ENCODE results near the gene C3orf22.

C3orf22 gene

DNA sequence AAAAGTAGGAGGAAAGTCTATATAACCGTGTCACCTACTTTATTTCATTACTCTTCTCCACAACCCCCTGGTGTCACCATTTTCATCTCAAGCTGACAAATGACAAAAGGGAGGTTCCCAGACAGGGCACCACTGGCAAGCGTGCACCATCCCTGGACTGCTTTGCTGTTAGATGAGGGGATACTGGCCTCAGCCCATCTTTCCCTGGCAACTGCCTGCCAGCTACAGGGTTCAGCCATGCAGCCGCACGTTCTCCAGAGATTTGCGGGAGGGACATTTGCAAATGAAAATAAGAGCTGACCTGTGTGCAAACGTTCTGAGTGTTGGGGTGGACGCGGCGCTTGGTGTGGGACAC lies 41.8 kb downstream of the C3orf22 start:
- H3K36me3 ChIP-seq (ENCODE audit: control insufficient read depth in 2 of 2, insufficient read depth in 1 of 2, low read length in 2 of 2) = no peaks in the 10 kb centered on the region
- no peaks in the 10 kb centered on the region for H3K4me1 ChIP-seq (ENCODE audit: control insufficient read depth, insufficient read depth, low read length)
- no peak overlapping the region for H3K4me3 ChIP-seq (ENCODE audit: low read depth, low read length)
- H3K9me3 ChIP-seq (ENCODE audit: control insufficient read depth, insufficient read depth, low read depth, low read length) = no peaks in the 10 kb centered on the region
- TF ChIP-seq ZNF837 (tag by site-specific recombination; IDR thresholded peaks at IDR 0.05) (no peak), ZNF211 (tag by site-specific recombination; IDR thresholded peaks at IDR 0.05; ENCODE audit: low read depth) (no peak), ZNF221 (tag by site-specific recombination; IDR thresholded peaks at IDR 0.05; ENCODE audit: borderline replicate concordance) (no peak), ZFP69B (tag by site-specific recombination; IDR thresholded peaks at IDR 0.05) (no peak), ZNF660 (tag by site-specific recombination; IDR thresholded peaks at IDR 0.05) (no peak), ZNF529 (tag by site-specific recombination; IDR thresholded peaks at IDR 0.05; ENCODE audit: insufficient replicate concordance) (no peak), ZNF19 (tag by site-specific recombination; IDR thresholded peaks at IDR 0.05; ENCODE audit: low read depth) (no peak), ZNF768 (tag by site-specific recombination; IDR thresholded peaks at IDR 0.05) (no peak), ZNF169 (tag by site-specific recombination; IDR thresholded peaks at IDR 0.05) (no peak), ZNF132 (tag by site-specific recombination; IDR thresholded peaks at IDR 0.05; ENCODE audit: borderline replicate concordance) (no peak), FEZF1 (tag by site-specific recombination; IDR thresholded peaks at IDR 0.05) (no peak), SP7 (tag by site-specific recombination; IDR thresholded peaks at IDR 0.05) (no peak), HOXA7 (CRISPR knock-in tag; IDR thresholded peaks at IDR 0.05; ENCODE audit: borderline replicate concordance) (no peak), ZNF157 (tag by site-specific recombination; IDR thresholded peaks at IDR 0.05) (no peak), ZNF2 (tag by site-specific recombination; IDR thresholded peaks at IDR 0.05) (no peak)
- TF ChIP-seq, protein P1, sequence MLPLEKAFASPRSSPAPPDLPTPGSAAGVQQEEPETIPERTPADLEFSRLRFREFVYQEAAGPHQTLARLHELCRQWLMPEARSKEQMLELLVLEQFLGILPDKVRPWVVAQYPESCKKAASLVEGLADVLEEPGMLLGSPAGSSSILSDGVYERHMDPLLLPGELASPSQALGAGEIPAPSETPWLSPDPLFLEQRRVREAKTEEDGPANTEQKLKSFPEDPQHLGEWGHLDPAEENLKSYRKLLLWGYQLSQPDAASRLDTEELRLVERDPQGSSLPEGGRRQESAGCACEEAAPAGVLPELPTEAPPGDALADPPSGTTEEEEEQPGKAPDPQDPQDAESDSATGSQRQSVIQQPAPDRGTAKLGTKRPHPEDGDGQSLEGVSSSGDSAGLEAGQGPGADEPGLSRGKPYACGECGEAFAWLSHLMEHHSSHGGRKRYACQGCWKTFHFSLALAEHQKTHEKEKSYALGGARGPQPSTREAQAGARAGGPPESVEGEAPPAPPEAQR (tag by site-specific recombination; IDR thresholded peaks at IDR 0.05) = no peak
- TF ChIP-seq, protein P2, sequence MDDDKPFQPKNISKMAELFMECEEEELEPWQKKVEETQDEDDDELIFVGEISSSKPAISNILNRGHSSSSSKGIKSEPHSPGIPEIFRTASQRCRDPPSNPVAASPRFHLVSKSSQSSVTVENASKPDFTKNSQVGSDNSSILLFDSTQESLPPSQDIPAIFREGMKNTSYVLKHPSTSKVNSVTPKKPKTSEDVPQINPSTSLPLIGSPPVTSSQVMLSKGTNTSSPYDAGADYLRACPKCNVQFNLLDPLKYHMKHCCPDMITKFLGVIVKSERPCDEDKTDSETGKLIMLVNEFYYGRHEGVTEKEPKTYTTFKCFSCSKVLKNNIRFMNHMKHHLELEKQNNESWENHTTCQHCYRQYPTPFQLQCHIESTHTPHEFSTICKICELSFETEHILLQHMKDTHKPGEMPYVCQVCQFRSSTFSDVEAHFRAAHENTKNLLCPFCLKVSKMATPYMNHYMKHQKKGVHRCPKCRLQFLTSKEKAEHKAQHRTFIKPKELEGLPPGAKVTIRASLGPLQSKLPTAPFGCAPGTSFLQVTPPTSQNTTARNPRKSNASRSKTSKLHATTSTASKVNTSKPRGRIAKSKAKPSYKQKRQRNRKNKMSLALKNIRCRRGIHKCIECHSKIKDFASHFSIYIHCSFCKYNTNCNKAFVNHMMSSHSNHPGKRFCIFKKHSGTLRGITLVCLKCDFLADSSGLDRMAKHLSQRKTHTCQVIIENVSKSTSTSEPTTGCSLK (tag by site-specific recombination; IDR thresholded peaks at IDR 0.05) = no peak
- TF ChIP-seq, protein P3, sequence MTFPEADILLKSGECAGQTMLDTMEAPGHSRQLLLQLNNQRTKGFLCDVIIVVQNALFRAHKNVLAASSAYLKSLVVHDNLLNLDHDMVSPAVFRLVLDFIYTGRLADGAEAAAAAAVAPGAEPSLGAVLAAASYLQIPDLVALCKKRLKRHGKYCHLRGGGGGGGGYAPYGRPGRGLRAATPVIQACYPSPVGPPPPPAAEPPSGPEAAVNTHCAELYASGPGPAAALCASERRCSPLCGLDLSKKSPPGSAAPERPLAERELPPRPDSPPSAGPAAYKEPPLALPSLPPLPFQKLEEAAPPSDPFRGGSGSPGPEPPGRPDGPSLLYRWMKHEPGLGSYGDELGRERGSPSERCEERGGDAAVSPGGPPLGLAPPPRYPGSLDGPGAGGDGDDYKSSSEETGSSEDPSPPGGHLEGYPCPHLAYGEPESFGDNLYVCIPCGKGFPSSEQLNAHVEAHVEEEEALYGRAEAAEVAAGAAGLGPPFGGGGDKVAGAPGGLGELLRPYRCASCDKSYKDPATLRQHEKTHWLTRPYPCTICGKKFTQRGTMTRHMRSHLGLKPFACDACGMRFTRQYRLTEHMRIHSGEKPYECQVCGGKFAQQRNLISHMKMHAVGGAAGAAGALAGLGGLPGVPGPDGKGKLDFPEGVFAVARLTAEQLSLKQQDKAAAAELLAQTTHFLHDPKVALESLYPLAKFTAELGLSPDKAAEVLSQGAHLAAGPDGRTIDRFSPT (tag by site-specific recombination; IDR thresholded peaks at IDR 0.05) = no peak
- TF ChIP-seq, protein P4, sequence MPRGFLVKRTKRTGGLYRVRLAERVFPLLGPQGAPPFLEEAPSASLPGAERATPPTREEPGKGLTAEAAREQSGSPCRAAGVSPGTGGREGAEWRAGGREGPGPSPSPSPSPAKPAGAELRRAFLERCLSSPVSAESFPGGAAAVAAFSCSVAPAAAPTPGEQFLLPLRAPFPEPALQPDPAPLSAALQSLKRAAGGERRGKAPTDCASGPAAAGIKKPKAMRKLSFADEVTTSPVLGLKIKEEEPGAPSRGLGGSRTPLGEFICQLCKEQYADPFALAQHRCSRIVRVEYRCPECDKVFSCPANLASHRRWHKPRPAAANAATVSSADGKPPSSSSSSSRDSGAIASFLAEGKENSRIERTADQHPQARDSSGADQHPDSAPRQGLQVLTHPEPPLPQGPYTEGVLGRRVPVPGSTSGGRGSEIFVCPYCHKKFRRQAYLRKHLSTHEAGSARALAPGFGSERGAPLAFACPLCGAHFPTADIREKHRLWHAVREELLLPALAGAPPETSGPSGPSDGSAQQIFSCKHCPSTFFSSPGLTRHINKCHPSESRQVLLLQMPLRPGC (tag by site-specific recombination; IDR thresholded peaks at IDR 0.05) = no peak
- TF ChIP-seq, protein P5, sequence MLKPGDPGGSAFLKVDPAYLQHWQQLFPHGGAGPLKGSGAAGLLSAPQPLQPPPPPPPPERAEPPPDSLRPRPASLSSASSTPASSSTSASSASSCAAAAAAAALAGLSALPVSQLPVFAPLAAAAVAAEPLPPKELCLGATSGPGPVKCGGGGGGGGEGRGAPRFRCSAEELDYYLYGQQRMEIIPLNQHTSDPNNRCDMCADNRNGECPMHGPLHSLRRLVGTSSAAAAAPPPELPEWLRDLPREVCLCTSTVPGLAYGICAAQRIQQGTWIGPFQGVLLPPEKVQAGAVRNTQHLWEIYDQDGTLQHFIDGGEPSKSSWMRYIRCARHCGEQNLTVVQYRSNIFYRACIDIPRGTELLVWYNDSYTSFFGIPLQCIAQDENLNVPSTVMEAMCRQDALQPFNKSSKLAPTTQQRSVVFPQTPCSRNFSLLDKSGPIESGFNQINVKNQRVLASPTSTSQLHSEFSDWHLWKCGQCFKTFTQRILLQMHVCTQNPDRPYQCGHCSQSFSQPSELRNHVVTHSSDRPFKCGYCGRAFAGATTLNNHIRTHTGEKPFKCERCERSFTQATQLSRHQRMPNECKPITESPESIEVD (tag by site-specific recombination; IDR thresholded peaks at IDR 0.05) = no peak
- ChIA-PET POLR2A (interaction anchor here (0.6 kb wide), 1 partner anchor 9 kb away, joined by 4 read pairs; no protein-coding TSS in a partner anchor), CTCF (no interaction called here)
- H3K27ac ChIP-seq (ENCODE audit: extremely low read depth, low read depth, low read length) = no peak overlapping the region
